ENCODE measurements around the gene PPP2R5B.

Gene PPP2R5B

GRCh38 chr11:64923944-64924909 is at the start of gene PPP2R5B:
Gene PPP2R5B, plus strand, starts transcription at chr11:64924689. Its CDS starts 1,046 bp downstream, at chr11:64925735.
- peak; percentile 69 to 81 (median 78) for DNase-seq (ENCODE audit: low read depth in 3 of 3, low spot score in 1 of 3)

DNA sequence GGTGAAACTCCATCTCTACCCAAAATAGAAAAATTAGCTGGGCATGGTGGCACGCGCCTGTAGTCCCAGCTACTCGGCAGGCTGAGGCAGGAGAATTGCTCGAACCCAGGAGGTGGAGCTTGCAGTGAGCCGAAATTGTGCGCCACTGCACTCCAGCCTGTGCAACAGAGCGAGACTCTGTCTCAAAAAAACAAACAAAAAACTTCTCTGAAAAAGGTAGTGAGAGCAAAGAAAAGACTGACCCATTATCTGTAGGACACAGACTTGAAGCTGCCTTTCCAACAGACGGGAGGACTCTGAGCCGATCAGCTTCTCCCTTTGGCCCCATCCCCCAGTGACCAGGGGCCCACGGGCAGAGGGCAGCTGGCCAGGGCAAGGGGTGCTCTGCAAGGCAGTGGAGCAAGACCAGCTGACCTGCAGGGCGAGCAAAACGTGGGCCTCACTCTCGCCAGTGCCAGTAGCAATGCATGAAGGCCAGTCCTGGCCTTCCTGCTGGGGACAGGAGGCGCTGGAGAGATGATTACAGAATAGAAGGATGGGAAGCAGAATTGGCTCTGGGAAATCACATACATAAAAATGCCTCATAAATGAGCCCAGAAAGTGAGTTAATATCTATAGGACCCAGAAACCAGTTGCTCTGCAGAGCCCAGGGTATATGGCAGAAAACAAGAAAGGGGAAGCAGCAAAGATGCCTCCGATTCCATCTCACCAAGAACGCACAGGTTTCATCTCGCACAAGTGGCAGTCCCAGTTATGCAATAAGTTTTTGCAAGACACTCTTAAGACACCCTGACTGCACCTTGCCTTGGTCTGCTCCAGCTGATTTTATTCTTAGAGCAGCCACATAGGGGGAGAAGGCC is 48.9 kb upstream of the PPP2R5B start:
- DNase-seq (ENCODE audit: low read depth in 3 of 3, low spot score in 1 of 3), result no peak

GRCh38 chr11:64876229-64876750 is 48.2 kb upstream of the PPP2R5B start:
- no peak for DNase-seq (ENCODE audit: low read depth in 3 of 3, low spot score in 1 of 3)

DNA sequence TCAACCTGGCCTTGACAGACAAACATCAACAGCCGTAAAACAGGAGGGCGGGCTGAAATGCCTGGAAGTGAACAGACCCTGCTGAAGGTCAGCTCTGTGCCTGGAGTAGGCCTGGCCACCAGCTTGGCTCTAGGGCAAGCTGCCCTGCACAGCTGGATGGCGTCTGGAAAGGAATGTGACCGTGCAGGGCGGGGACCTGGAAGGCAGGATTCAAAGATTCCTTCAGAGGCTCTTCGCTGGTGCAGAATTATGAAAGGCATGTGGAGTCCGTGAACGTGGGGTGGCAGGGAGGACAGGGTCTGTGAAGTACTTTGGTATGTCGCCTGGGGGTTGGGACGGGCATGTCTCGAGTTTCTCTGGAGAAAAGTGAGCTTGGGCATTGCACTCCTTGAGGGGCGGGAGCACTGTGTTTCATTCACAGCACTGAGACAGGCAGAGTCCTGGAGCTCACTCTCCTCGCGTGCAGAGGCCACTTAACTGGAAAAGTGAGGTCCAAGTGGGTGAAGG is 47.6 kb upstream of the PPP2R5B start:
- DNase-seq (ENCODE audit: low read depth in 3 of 3, low spot score in 1 of 3), result no peak

- DNase-seq (ENCODE audit: low read depth in 3 of 3, low spot score in 1 of 3), result no peak
Observed at GRCh38 chr11:64877390-64878222, 46.9 kb upstream of the PPP2R5B start.

GRCh38 chr11:64878223-64878493 is 46.3 kb upstream of the PPP2R5B start:
- DNase-seq (ENCODE audit: low read depth in 3 of 3, low spot score in 1 of 3), result no peak

- peak; percentile 98 to 100 (median 99) for DNase-seq (ENCODE audit: low read depth in 3 of 3, low spot score in 1 of 3)
Observed at GRCh38 chr11:64878494-64879243, 45.8 kb upstream of the PPP2R5B start, which contains the start of gene EHD1. Gene EHD1, minus strand, starts transcription at chr11:64878621. Its CDS starts 157 bp downstream, at chr11:64878464.

DNA sequence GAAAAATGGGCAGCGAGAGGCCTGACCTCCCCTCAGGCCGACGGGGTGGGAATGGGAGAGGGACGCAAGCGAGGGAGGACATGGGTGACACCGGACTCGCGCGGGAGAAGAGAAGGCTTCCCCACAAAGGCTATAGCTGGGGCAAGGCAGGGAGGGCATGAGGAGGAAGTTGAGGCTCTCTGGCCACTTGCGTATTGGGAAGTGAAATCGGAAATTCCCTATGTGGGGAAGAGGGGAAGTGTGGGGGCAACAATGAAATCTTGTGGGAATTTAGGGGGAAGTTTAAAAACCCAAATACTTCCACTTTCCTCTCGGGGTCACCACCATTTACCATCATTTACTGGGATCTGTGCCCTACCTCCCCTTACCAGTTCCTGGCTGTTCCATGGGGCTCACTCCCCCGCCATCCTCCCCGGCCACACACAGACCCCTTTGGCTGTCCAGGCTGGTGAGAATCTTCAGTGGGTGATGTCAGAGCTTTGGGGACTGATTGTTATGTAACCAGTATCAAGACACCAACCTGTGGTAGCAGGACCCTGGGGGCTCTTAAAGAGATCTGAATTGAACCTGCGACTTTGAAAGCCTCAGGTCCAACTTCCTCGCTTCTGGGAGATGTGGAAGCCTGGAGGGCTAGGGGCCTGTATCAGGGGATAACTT is 45.1 kb upstream of the PPP2R5B start:
- DNase-seq (ENCODE audit: low read depth in 3 of 3, low spot score in 1 of 3), result no peak

DNA sequence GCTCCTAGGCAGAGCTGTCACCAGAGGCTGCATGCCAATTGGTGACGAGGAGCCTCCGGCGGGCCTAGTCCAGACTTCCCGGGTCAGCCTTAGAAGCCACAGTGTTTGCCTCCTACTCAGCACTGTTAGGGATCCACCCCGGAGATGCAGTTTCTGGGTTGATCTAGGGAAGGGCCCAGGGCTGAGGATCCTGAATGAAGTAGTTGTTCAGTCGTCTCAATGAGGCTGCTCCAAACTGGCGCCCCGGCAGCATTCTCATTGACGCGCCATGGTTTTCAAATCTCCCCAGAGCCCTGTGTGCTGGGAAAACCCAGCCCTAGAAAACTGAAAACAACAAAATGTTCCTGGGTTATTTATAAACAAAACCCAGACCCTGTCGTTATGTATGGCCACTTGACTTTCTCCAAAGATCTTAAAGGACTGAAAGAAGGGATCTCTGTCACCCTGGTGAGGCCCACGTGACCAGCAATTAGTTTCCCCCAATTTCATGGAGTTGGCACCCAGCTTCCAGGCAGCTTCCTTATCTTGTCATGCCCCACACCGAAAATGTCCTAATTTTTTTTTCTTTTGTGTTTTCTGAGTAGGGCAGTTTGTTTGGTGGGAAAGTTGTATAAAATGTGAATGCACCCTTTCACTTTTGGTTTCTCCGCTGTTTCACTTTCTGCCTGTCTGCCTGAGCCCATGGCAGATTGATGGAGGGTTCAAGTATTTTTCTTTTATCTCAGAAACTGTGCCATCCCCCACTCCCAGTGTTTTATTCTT is 44.1 kb upstream of the PPP2R5B start:
- DNase-seq (ENCODE audit: low read depth in 3 of 3, low spot score in 1 of 3), result no peak

- no peak for DNase-seq (ENCODE audit: low read depth in 3 of 3, low spot score in 1 of 3)
Observed at GRCh38 chr11:64881476-64881875, 43.0 kb upstream of the PPP2R5B start.

- no peak for DNase-seq (ENCODE audit: low read depth in 3 of 3, low spot score in 1 of 3)
Observed at GRCh38 chr11:64882243-64882642, 42.2 kb upstream of the PPP2R5B start.

- no peak for DNase-seq (ENCODE audit: low read depth in 3 of 3, low spot score in 1 of 3)
Observed at GRCh38 chr11:64883575-64883974, 40.9 kb upstream of the PPP2R5B start.

DNA sequence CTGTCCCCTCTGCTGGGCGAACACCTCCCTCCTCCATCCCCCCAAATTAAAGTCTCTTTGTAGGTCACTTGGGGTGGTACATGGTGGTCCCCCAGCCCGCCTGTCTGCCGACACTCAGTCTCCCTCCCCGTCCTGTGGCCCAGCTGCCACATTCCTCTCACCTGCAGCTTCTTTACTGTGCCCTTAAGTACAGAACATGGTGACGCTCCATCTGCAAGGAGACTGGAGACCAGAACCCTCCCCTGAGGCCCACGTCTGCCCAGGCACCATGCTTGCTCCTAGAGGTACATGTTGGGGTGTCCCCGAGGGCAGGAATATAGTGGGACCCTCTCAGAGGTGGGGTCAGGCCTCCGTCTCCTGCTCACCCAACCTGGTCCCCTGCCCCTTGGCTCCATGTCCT is 40.5 kb upstream of the PPP2R5B start:
- DNase-seq (ENCODE audit: low read depth in 3 of 3, low spot score in 1 of 3), result no peak

DNA sequence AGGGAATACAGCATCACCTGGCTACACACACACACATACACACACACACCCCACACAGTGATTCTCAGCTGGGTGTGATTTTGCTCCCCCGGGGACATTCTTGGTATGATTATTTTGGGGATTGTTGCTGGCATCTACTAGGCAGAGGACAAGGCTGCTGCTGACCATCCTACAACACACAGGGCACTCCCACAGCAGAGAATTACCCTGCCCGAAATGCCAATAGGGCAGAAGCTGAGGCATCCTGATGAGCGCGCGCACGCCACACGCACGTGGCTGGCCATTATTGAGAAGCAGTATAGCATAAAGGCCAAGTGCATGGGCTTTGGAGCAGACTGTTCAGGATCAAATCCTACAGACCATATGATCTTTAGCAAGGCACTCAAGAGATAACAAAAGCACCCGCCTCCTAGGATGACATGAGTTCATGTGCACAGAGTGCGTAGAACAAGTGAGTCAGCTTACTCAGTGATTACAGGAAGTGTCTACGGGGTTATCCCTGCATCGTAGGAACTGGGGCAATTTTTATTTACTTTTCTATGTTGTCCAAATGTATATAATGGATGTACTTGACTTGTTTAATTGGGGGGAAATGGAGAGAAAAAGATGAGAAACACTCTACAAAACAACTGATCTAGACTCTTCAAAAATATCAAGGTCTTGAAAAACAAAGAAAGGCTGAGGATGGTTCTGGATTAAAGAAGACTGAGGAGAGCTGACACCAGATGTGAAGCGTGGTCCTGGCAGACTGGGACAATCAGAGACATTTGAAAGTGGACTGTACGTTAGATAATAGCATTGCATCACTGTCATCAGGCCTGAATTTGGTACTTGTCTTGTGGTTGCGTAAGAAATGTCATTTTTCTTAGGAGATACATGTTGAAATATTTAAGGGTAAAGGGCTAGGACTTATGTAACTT is 38.9 kb upstream of the PPP2R5B start:
- DNase-seq (ENCODE audit: low read depth in 3 of 3, low spot score in 1 of 3), result no peak

DNA sequence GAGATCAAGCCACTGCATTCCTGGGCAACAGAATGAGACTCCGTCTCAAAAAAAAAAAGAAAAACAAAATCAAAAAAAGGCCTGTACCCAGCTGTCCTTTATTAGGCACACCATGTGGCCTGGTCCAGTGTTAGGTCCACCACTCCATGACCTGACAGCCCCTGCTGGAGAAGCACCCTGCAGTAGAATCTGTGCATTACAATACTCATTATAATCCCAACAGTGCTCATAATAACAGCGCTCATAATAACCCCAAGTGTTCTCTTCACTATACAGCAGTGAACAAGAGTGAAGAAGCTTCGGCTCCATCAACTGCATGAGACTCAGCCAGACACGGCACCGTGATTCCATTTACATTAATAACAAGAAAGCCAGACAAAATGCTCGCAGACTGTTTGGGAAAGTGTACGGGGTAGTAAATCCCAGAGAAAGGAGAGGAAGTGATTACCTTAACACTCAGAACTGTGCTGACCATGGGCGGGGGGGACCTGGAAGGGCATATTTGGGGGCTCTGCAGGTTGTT is 37.2 kb upstream of the PPP2R5B start:
- DNase-seq (ENCODE audit: low read depth in 3 of 3, low spot score in 1 of 3), result no peak

- DNase-seq (ENCODE audit: low read depth in 3 of 3, low spot score in 1 of 3), result peak; percentile 67 to 88 (median 77)
Observed at GRCh38 chr11:64887757-64888405, 36.6 kb upstream of the PPP2R5B start.

- no peak for DNase-seq (ENCODE audit: low read depth in 3 of 3, low spot score in 1 of 3)
Observed at GRCh38 chr11:64888406-64888728, 36.1 kb upstream of the PPP2R5B start.

Data from stimulated activated CD4-positive, alpha-beta T cell treated with anti-CD3 and anti-CD28 coated beads, TNF-alpha, amount 100 ng/mL, for 1 hour (primary cell).